Activated CD8-positive, alpha-beta T cell treated with anti-CD3 and anti-CD28 coated beads for 36 hours (primary cell): Measurements from ENCODE around the gene TJP2. TPM values are rescaled to one million over a fixed set of nuclear protein-coding genes. Genes with fewer than 3 reads are reported as not detected.

Source experiments
- ATAC-seq: fragments of 200-7000 bp; cut with Tn5 transposase; one replicate; pipeline ENCODE4 v1.10.0; 2021; ENCODE audit warnings: mild to moderate bottlenecking, moderate library complexity
- CTCF ChIA-PET: fragments of 350-600 bp; sonication (Branson Sonifier 250); formaldehyde crosslinking; loops from one replicate; lab custom pipeline; 2021; ENCODE audit warnings: antibody characterized with exemption; lab: Charles Lee
- POLR2A ChIA-PET: fragments of 350-600 bp; sonication (Branson Sonifier 250); formaldehyde crosslinking; loops from one replicate; lab custom pipeline; 2021; ENCODE audit warnings: antibody characterized with exemption; lab: Charles Lee
- DNase-seq: peaks from one replicate; pipeline ENCODE4 v3.0.0-alpha.2; 2020
- H3K27ac Mint-ChIP-seq: one replicate; pipeline ENCODE4 v1.8.0; 2021; ENCODE audit warnings: mild to moderate bottlenecking, mixed read lengths
- H3K27me3 Mint-ChIP-seq: one replicate; pipeline ENCODE4 v1.8.0; 2021; ENCODE audit warnings: mixed read lengths
- H3K36me3 Mint-ChIP-seq: one replicate; pipeline ENCODE4 v1.8.0; 2021; ENCODE audit warnings: low read depth, mixed read lengths
- H3K4me1 Mint-ChIP-seq: one replicate; pipeline ENCODE4 v1.8.0; 2021; ENCODE audit warnings: low read depth, mixed read lengths
- H3K4me3 Mint-ChIP-seq: one replicate; pipeline ENCODE4 v1.8.0; 2021; ENCODE audit warnings: mild to moderate bottlenecking, moderate library complexity, mixed read lengths
- H3K9me3 Mint-ChIP-seq: one replicate; pipeline ENCODE4 v1.8.0; 2021; ENCODE audit warnings: mixed read lengths
- intact Hi-C: fragments of 100-400 bp; cut with micrococcal nuclease; formaldehyde crosslinking; loops from one replicate; pipeline ENCODE4 v1.10.0; 2022
- total RNA-seq, 2 experiments: library from RNA; stranded (reverse); gene quantifications; one replicate each; pipeline ENCODE4 v1.2.3, GENCODE V29; 2021
- TF ChIP-seq, protein P1 (sequence below): fragments of 200-600 bp; IDR thresholded peaks from one replicate; pipeline ENCODE4 v1.8.0; 2022; ENCODE audit warnings: antibody characterized with exemption, mild to moderate bottlenecking

The TJP2 gene
- total RNA-seq, 2 experiments from 2014 or later = 3.7 to 3.9 TPM

DNA sequence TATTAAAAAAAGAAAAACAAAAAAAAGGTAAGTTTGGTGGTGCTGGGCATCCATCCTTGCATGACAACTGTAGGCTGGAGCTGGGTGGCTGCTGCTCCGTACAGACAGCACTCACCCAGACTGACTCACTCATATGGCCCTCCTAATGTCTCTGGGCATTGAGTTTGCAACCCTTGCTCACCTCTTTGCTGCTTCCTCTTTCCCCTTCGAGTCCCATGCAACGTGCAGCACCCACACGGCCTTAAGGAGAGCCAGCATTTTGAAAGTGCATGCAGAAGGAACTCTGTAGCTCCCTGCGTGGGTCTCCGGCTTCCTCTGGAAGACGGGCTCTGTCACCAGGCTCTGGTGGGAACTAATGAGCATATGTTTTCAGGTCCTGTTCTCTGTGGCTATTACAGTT is 90.4 kb downstream of the TJP2 start:
- Mint-ChIP-seq H3K9me3 (no peaks in the 10 kb centered on the region), H3K4me1 (no peaks in the 10 kb centered on the region), H3K27me3 (peaks cover 2% of the 10 kb centered on the region), H3K36me3 (no peaks in the 10 kb centered on the region), H3K27ac (no peak overlapping the region), H3K4me3 (no peak overlapping the region)
- TF ChIP-seq, protein P1, sequence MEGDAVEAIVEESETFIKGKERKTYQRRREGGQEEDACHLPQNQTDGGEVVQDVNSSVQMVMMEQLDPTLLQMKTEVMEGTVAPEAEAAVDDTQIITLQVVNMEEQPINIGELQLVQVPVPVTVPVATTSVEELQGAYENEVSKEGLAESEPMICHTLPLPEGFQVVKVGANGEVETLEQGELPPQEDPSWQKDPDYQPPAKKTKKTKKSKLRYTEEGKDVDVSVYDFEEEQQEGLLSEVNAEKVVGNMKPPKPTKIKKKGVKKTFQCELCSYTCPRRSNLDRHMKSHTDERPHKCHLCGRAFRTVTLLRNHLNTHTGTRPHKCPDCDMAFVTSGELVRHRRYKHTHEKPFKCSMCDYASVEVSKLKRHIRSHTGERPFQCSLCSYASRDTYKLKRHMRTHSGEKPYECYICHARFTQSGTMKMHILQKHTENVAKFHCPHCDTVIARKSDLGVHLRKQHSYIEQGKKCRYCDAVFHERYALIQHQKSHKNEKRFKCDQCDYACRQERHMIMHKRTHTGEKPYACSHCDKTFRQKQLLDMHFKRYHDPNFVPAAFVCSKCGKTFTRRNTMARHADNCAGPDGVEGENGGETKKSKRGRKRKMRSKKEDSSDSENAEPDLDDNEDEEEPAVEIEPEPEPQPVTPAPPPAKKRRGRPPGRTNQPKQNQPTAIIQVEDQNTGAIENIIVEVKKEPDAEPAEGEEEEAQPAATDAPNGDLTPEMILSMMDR = no peak
- intact Hi-C loops = no loop called here
- DNase-seq (no peak), ATAC-seq (no peak)
- POLR2A ChIA-PET = no interaction called here
- CTCF ChIA-PET = no interaction called here

DNA sequence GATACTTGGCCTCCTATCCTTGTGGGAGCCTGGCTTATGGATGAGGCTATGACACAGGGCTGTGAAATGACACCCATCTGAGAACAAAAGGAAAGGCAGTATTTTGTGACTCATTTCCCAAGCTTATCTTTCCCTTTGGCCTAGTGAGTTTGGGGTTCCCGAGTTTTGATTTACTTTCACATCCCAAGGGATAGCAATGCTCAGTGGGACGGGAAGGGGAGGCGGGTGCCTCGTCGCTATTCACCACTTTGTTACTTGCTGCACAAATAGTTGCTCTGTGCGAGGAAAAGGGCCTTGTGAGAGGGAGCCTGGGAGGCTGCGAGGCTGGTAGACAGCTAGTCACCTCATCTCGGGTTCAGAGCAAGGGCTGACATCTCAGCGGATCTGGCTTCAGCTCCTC is 91.8 kb downstream of the TJP2 start:
- ChIA-PET CTCF (no interaction called here), POLR2A (interaction anchor here (0.6 kb wide), 1 partner anchor 221 kb away, joined by 3 read pairs; no protein-coding TSS in a partner anchor)
- ATAC-seq = no peak
- no peaks in the 10 kb centered on the region for H3K4me1 Mint-ChIP-seq
- TF ChIP-seq, protein P1 = no peak
- DNase-seq = no peak
- intact Hi-C loops = no loop called here
- no peak overlapping the region for H3K27ac Mint-ChIP-seq
- no peak overlapping the region for H3K4me3 Mint-ChIP-seq
- H3K9me3 Mint-ChIP-seq = no peaks in the 10 kb centered on the region
- peaks cover 2% of the 10 kb centered on the region for H3K27me3 Mint-ChIP-seq
- H3K36me3 Mint-ChIP-seq = no peaks in the 10 kb centered on the region

DNA sequence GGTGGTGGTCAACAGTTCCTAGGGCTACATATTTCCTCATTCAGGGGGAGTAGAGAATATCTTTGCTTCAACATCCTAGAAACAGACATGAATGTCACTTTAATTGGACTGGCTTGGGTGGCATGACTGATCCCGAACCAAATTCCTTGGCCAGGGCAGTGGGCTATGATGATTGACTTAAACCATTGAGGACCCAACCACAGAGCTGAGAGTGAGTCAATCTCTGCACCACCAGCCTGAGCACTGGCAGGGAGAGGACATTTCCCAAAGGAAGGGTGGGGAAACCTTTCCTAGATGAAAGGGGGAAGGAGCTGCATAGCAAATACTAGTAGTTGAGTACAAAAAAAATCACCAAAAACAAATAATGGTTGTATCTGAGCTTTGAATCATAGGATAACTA is 98.1 kb downstream of the TJP2 start:
- peaks cover 6% of the 10 kb centered on the region for H3K9me3 Mint-ChIP-seq
- ChIA-PET POLR2A (interaction anchor here (0.7 kb wide), 1 partner anchor 323 kb away, joined by 3 read pairs; no protein-coding TSS in a partner anchor), CTCF (no interaction called here)
- H3K27me3 Mint-ChIP-seq = peaks cover 2% of the 10 kb centered on the region
- TF ChIP-seq, protein P1 = no peak
- intact Hi-C loops = no loop called here
- no peaks in the 10 kb centered on the region for H3K36me3 Mint-ChIP-seq
- DNase-seq = no peak
- no peaks in the 10 kb centered on the region for H3K4me1 Mint-ChIP-seq
- no peak overlapping the region for H3K4me3 Mint-ChIP-seq
- ATAC-seq = no peak
- H3K27ac Mint-ChIP-seq = no peak overlapping the region

DNA sequence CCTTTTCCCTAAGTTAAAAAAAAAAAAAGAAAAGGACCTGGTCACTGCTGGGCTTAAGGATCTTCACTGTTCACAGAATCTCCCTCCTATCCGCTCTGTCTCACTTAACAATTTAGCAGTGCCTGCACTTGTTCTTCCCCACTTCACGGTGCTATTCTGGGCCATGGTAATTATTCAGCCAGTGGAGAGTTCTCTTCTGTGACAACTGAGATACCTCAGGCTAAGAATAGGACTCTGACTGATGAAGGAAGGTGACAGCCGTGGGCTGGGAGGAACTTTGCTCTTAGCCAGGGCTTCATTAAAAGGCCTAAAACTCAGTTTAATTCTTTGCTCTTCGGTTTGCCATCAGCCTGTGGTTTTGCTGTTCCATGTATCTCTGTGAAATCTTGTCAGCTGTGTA is 99.1 kb downstream of the TJP2 start:
- DNase-seq (no peak), ATAC-seq (no peak)
- Mint-ChIP-seq H3K27me3 (peaks cover 6% of the 10 kb centered on the region), H3K36me3 (no peaks in the 10 kb centered on the region), H3K9me3 (peaks cover 10% of the 10 kb centered on the region), H3K27ac (no peak overlapping the region), H3K4me3 (no peak overlapping the region), H3K4me1 (no peaks in the 10 kb centered on the region)
- ChIA-PET POLR2A (no interaction called here), CTCF (interaction anchor here (0.9 kb wide), 1 partner anchor 80 kb away, joined by 3 read pairs; no protein-coding TSS in a partner anchor)
- intact Hi-C loops = no loop called here
- TF ChIP-seq, protein P1 = no peak

DNA sequence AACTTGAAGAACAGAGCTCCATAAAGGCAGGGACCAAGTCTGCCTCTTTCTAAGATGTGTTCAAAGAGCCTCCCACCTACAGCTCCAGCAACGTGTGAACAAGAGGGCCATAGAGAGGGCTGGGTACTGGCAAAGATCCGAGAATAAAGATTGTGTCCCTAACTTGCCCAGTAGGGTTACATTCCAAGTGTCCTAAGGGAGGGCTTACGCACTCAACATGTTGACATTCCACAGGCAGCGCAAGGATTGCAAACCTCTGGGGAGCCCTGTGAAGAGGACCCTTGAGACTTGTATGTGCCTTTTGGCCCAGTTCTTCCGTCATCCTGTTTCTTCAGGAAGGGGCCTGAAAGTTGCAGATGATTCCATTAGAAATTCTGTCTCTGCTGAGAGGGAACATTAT is 102.7 kb downstream of the TJP2 start:
- POLR2A ChIA-PET = no interaction called here

More for the DNA sequence above, 102.7 kb downstream of the TJP2 start:
- Mint-ChIP-seq H3K36me3 (no peaks in the 10 kb centered on the region), H3K9me3 (peaks cover 21% of the 10 kb centered on the region), H3K27me3 (peaks cover 10% of the 10 kb centered on the region), H3K4me1 (no peaks in the 10 kb centered on the region), H3K4me3 (no peak overlapping the region), H3K27ac (no peak overlapping the region)
- TF ChIP-seq, protein P1 = no peak
- DNase-seq (no peak), ATAC-seq (no peak)
- CTCF ChIA-PET = no interaction called here
- intact Hi-C loops = no loop called here
